Measurements from ENCODE around the gene KCNG2.

The KCNG2 gene

GRCh38 chr18:79801641-79802040, 3.9 kb downstream of the KCNG2 start:
- no peak overlapping the region for H3K4me3 ChIP-seq (ENCODE audit: severe bottlenecking)
- no peak overlapping the region for H3K27ac ChIP-seq (ENCODE audit: poor library complexity, severe bottlenecking)
- H3K4me1 ChIP-seq (ENCODE audit: insufficient read depth, poor library complexity, severe bottlenecking) = no peaks in the 10 kb centered on the region
- no peak for TF ChIP-seq CTCF (IDR thresholded peaks at IDR 0.05; ENCODE audit: poor library complexity, severe bottlenecking)
- DNase-seq (ENCODE audit: low spot score) (no peak), ATAC-seq (ENCODE audit: low read depth) (no peak)
- H3K36me3 ChIP-seq (ENCODE audit: low read depth) = no peaks in the 10 kb centered on the region
- peaks cover 31% of the 10 kb centered on the region for H3K27me3 ChIP-seq (ENCODE audit: insufficient read depth, poor library complexity, severe bottlenecking)
- no peaks in the 10 kb centered on the region for H3K9me3 ChIP-seq (ENCODE audit: severe bottlenecking)

- Histone ChIP-seq H3K4me3 (ENCODE audit: severe bottlenecking) (no peak overlapping the region), H3K9me3 (ENCODE audit: severe bottlenecking) (no peaks in the 10 kb centered on the region), H3K4me1 (ENCODE audit: insufficient read depth, poor library complexity, severe bottlenecking) (no peaks in the 10 kb centered on the region), H3K36me3 (ENCODE audit: low read depth) (no peaks in the 10 kb centered on the region), H3K27me3 (ENCODE audit: insufficient read depth, poor library complexity, severe bottlenecking) (peaks cover 24% of the 10 kb centered on the region), H3K27ac (ENCODE audit: poor library complexity, severe bottlenecking) (no peak overlapping the region)
- TF ChIP-seq CTCF (IDR thresholded peaks at IDR 0.05; ENCODE audit: poor library complexity, severe bottlenecking) = no peak
- peak; percentile 49 for DNase-seq (ENCODE audit: low spot score)
- ATAC-seq (ENCODE audit: low read depth) = no peak
Measured at GRCh38 chr18:79802298-79802697, 4.6 kb downstream of the KCNG2 start.

- no peak for TF ChIP-seq CTCF (IDR thresholded peaks at IDR 0.05; ENCODE audit: poor library complexity, severe bottlenecking)
- peaks cover 14% of the 10 kb centered on the region for H3K27me3 ChIP-seq (ENCODE audit: insufficient read depth, poor library complexity, severe bottlenecking)
- ATAC-seq (ENCODE audit: low read depth) = no peak
- no peak overlapping the region for H3K4me3 ChIP-seq (ENCODE audit: severe bottlenecking)
- no peaks in the 10 kb centered on the region for H3K9me3 ChIP-seq (ENCODE audit: severe bottlenecking)
- no peak overlapping the region for H3K27ac ChIP-seq (ENCODE audit: poor library complexity, severe bottlenecking)
- H3K4me1 ChIP-seq (ENCODE audit: insufficient read depth, poor library complexity, severe bottlenecking) = no peaks in the 10 kb centered on the region
- peak; percentile 62 for DNase-seq (ENCODE audit: low spot score)
- H3K36me3 ChIP-seq (ENCODE audit: low read depth) = no peaks in the 10 kb centered on the region
Measured at GRCh38 chr18:79803611-79804051, 5.9 kb downstream of the KCNG2 start.

GRCh38 chr18:79804130-79804787, 6.5 kb downstream of the KCNG2 start:
- ATAC-seq (ENCODE audit: low read depth) (no peak), DNase-seq (ENCODE audit: low spot score) (no peak)
- Histone ChIP-seq H3K36me3 (ENCODE audit: low read depth) (no peaks in the 10 kb centered on the region), H3K27ac (ENCODE audit: poor library complexity, severe bottlenecking) (no peak overlapping the region), H3K4me1 (ENCODE audit: insufficient read depth, poor library complexity, severe bottlenecking) (no peaks in the 10 kb centered on the region), H3K27me3 (ENCODE audit: insufficient read depth, poor library complexity, severe bottlenecking) (peaks cover 8% of the 10 kb centered on the region), H3K4me3 (ENCODE audit: severe bottlenecking) (no peak overlapping the region), H3K9me3 (ENCODE audit: severe bottlenecking) (no peaks in the 10 kb centered on the region)
- TF ChIP-seq CTCF (IDR thresholded peaks at IDR 0.05; ENCODE audit: poor library complexity, severe bottlenecking) = no peak

- H3K9me3 ChIP-seq (ENCODE audit: severe bottlenecking) = no peaks in the 10 kb centered on the region
- H3K4me1 ChIP-seq (ENCODE audit: insufficient read depth, poor library complexity, severe bottlenecking) = no peaks in the 10 kb centered on the region
- no peaks in the 10 kb centered on the region for H3K27me3 ChIP-seq (ENCODE audit: insufficient read depth, poor library complexity, severe bottlenecking)
- ATAC-seq (ENCODE audit: low read depth) (no peak), DNase-seq (ENCODE audit: low spot score) (no peak)
- no peak for TF ChIP-seq CTCF (IDR thresholded peaks at IDR 0.05; ENCODE audit: poor library complexity, severe bottlenecking)
- no peak overlapping the region for H3K4me3 ChIP-seq (ENCODE audit: severe bottlenecking)
- no peak overlapping the region for H3K27ac ChIP-seq (ENCODE audit: poor library complexity, severe bottlenecking)
- H3K36me3 ChIP-seq (ENCODE audit: low read depth) = no peaks in the 10 kb centered on the region
Measured at GRCh38 chr18:79805211-79805887, 7.6 kb downstream of the KCNG2 start.

Measured in RWPE2 (cell line).